A204.1 (cell line): ENCODE measurements around the gene LYPLA2.
"Not testable (repeated sequence)": the region's sequence is repeated elsewhere in the genome, so short reads cannot be mapped to it uniquely, and the experiment has no call there.

ENCODE experiments used
- FAIRE-seq: peaks from 2 replicates; lab custom pipeline; 2012; peaks lifted over from hg19 to GRCh38; lab: Jason Lieb, UNC

LYPLA2 gene

GRCh38 chr1:23801338-23801748 is 10.4 kb downstream of the LYPLA2 start:
- FAIRE-seq: no peak

- no peak for FAIRE-seq
Observed at GRCh38 chr1:23801876-23802275, 10.9 kb downstream of the LYPLA2 start.

- not testable (repeated sequence) for FAIRE-seq
Observed at GRCh38 chr1:23802809-23803342, 11.9 kb downstream of the LYPLA2 start.

- no peak for FAIRE-seq
Observed at GRCh38 chr1:23803674-23804073, 12.7 kb downstream of the LYPLA2 start.

GRCh38 chr1:23804183-23804835 is 13.4 kb downstream of the LYPLA2 start:
- FAIRE-seq: no peak

- FAIRE-seq: no peak
Observed at GRCh38 chr1:23805025-23805424, 14.1 kb downstream of the LYPLA2 start.

- no peak for FAIRE-seq
Observed at GRCh38 chr1:23806280-23806679, 15.3 kb downstream of the LYPLA2 start.

- FAIRE-seq: no peak
Observed at GRCh38 chr1:23807453-23807852, 16.5 kb downstream of the LYPLA2 start.

- FAIRE-seq: no peak
Observed at GRCh38 chr1:23809751-23810171, 18.8 kb downstream of the LYPLA2 start.

- FAIRE-seq: no peak
Observed at GRCh38 chr1:23810818-23811540, 20.0 kb downstream of the LYPLA2 start.

- FAIRE-seq: no peak
Observed at GRCh38 chr1:23814016-23814415, 23.1 kb downstream of the LYPLA2 start.

- FAIRE-seq: no peak
Observed at GRCh38 chr1:23816361-23816760, 25.4 kb downstream of the LYPLA2 start.

GRCh38 chr1:23816906-23817305 is 26.0 kb downstream of the LYPLA2 start:
- no peak for FAIRE-seq

- no peak for FAIRE-seq
Observed at GRCh38 chr1:23817633-23818032, 26.7 kb downstream of the LYPLA2 start.

GRCh38 chr1:23823767-23824166 is 32.8 kb downstream of the LYPLA2 start:
- no peak for FAIRE-seq

- no peak for FAIRE-seq
Observed at GRCh38 chr1:23824711-23825075, 33.7 kb downstream of the LYPLA2 start.

GRCh38 chr1:23825076-23825761 is 34.3 kb downstream of the LYPLA2 start, which contains the start of gene HMGCL:
Gene HMGCL, minus strand, starts transcription at chr1:23825429. Its CDS starts 14 bp downstream, at chr1:23825415.
- no peak for FAIRE-seq

GRCh38 chr1:23825762-23826522 is 35.0 kb downstream of the LYPLA2 start:
- no peak for FAIRE-seq

GRCh38 chr1:23826590-23826989 is 35.6 kb downstream of the LYPLA2 start:
- FAIRE-seq: not testable (repeated sequence)

GRCh38 chr1:23827717-23828116 is 36.8 kb downstream of the LYPLA2 start:
- FAIRE-seq: no peak

- FAIRE-seq: not testable (repeated sequence)
Observed at GRCh38 chr1:23834156-23834555, 43.2 kb downstream of the LYPLA2 start.

GRCh38 chr1:23836037-23836436 is 45.1 kb downstream of the LYPLA2 start:
- no peak for FAIRE-seq
